Adrenal gland (tissue), 12 donors: ENCODE data around the gene MAP2K7. TPM values are rescaled to one million over a fixed set of nuclear protein-coding genes. Genes with fewer than 3 reads are reported as not detected.

Source experiments
- DNase-seq, 7 donors: peaks; one replicate each; pipeline ENCODE4 v3.0.0-alpha.2; 2019 to 2020
- H3K27ac ChIP-seq, 5 donors: fragments of 200-600 bp; sonication (generic) in 4 of 5; 1 replicate in 3 of 5; 2 replicates in 2 of 5; pipeline versions ENCODE4 v1.5.1 to v1.8.0; 2016 to 2020; ENCODE audit warnings: mild to moderate bottlenecking in 1 of 5
- H3K27me3 ChIP-seq: fragments of 200-600 bp; 2 replicates; pipeline ENCODE4 v1.8.0; 2021
- H3K36me3 ChIP-seq, 2 donors: fragments of 200-600 bp; replicated peaks in 1 of 2; 1 replicate in 1 of 2; 2 replicates in 1 of 2; pipeline versions ENCODE4 v1.5.1 to v1.8.0; 2018 to 2022
- H3K4me1 ChIP-seq, 2 donors: fragments of 200-600 bp; replicated peaks in 1 of 2; 1 replicate in 1 of 2; 2 replicates in 1 of 2; pipeline versions ENCODE4 v1.5.1 to v1.8.0; 2018 to 2021
- H3K4me3 ChIP-seq, 4 donors: fragments of 200-600 bp; sonication (generic) in 3 of 4; one replicate each; pipeline ENCODE4 v1.5.1; 2016 to 2018
- H3K9me3 ChIP-seq, 3 donors: fragments of 200-600 bp; sonication (generic) in 1 of 3; replicated peaks in 1 of 3; 1 replicate in 2 of 3; 2 replicates in 1 of 3; pipeline versions ENCODE4 v1.5.1 to v1.8.0; 2016 to 2021
- POLR2A ChIP-seq, 2 donors: fragments of 450-650 bp; IDR thresholded peaks; one replicate each; pipeline ENCODE4 v1.6.1; 2017; ENCODE audit warnings: antibody characterized with exemption in 2 of 2, mild to moderate bottlenecking in 2 of 2, moderate library complexity in 1 of 2
- WGBS, 4 donors: extraction: QIAGEN DNeasy Blood & Tissue Kit in 2 of 4; methylation state at CpG; one replicate each; pipeline versions ENCODE4 v1.1.5 to v1.1.7; 2013 to 2017; 5-methylcytosine and 5-hydroxymethylcytosine counted together
- intact Hi-C, 2 donors: fragments of 100-400 bp; cut with DNase I; formaldehyde crosslinking; loops; one replicate each; pipeline versions ENCODE4 v1.14.1 to v1.15.0; 2022 to 2023
- polyA plus RNA-seq, 3 donors: library from polyadenylated mRNA; stranded (reverse); fragments of 200-250 nt in 2 of 3; fragments of 350-450 nt in 1 of 3; fragmentation: Illumina TruSeq in 1 of 3; extraction: RNeasy Lipid Tissue Mini Kit (QIAGEN cat#74804) in 1 of 3; gene quantifications; one replicate each; pipeline ENCODE4 v1.2.3, GENCODE V29; 2013 to 2014
- total RNA-seq, 9 donors: library from RNA; depleted of rRNA in 4 of 9; stranded (reverse); fragments of >200 nt in 4 of 9; fragments of 120-200 nt in 1 of 9; fragmentation: NEBNext Ultra II Directional in 1 of 9; extraction: Animal tissue kit (Norgen Biotek cat#: 25700) in 1 of 9; gene quantifications; one replicate each; pipeline versions ENCODE4 v1.1.0 to v1.2.4, GENCODE V29; 2013 to 2023
- TF ChIP-seq, protein P1 (sequence below), 6 experiments: fragments of 450-650 bp in 4 of 6; fragments of 200-600 bp in 2 of 6; sonication (generic) in 1 of 6; IDR thresholded peaks; 1 replicate in 5 of 6; 2 replicates in 1 of 6; pipeline versions ENCODE4 v1.5.1 to v1.8.0; 2016 to 2021; ENCODE audit warnings: antibody characterized with exemption in 6 of 6, mild to moderate bottlenecking in 2 of 6, moderate library complexity in 1 of 6
- donor health status: healthy with polysubstance abuse.
- donor health status: Bipolar disorder and iron deficiency.
- donor health status: DM: yes; HTN: yes; CAD: no.
- donor health status: DM: no; HTN: no; CAD: no.
- donor health status: DM: no; HTN: no; CAD: no.
- donor health status: DM: yes; HTN: yes; CAD: no.

Gene MAP2K7
- total and polyA plus RNA-seq, 12 donors, result 6.8 to 110 (median 20.5) TPM

GRCh38 chr19:7920519-7921301 is 17.0 kb downstream of the MAP2K7 start:
- Histone ChIP-seq H3K27me3 (peaks cover 25% of the 10 kb centered on the region), H3K27ac (peak overlapping the region; percentile 85 to 97 (median 88)), H3K4me3 (peak overlapping the region in 3 of 4 donors; percentile 22 to 96 (median 56)), H3K36me3 (peaks cover 0 to 11% of the 10 kb centered on the region in 2 donors), H3K9me3 (no peaks in the 10 kb centered on the region), H3K4me1 (peaks cover 35 to 43% of the 10 kb centered on the region in 2 donors)
- peak; percentile 100 for DNase-seq
- WGBS, 4 donors, result 0 to 2% (median 1%) methylated on average over 28 to 62 of the region's 62 CpGs
- TF ChIP-seq, protein P1, sequence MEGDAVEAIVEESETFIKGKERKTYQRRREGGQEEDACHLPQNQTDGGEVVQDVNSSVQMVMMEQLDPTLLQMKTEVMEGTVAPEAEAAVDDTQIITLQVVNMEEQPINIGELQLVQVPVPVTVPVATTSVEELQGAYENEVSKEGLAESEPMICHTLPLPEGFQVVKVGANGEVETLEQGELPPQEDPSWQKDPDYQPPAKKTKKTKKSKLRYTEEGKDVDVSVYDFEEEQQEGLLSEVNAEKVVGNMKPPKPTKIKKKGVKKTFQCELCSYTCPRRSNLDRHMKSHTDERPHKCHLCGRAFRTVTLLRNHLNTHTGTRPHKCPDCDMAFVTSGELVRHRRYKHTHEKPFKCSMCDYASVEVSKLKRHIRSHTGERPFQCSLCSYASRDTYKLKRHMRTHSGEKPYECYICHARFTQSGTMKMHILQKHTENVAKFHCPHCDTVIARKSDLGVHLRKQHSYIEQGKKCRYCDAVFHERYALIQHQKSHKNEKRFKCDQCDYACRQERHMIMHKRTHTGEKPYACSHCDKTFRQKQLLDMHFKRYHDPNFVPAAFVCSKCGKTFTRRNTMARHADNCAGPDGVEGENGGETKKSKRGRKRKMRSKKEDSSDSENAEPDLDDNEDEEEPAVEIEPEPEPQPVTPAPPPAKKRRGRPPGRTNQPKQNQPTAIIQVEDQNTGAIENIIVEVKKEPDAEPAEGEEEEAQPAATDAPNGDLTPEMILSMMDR (IDR thresholded peaks at IDR 0.05), result no peak
- TF ChIP-seq POLR2A (IDR thresholded peaks at IDR 0.05), result peak; percentile 13 to 65
- intact Hi-C loops, result no loop called here

- Histone ChIP-seq H3K9me3 (no peaks in the 10 kb centered on the region), H3K4me3 (peak overlapping the region in 2 of 4 donors; percentile 43 to 96), H3K27me3 (peaks cover 22% of the 10 kb centered on the region), H3K36me3 (peaks cover 0 to 11% of the 10 kb centered on the region in 2 donors), H3K4me1 (peaks cover 34 to 41% of the 10 kb centered on the region in 2 donors), H3K27ac (peak overlapping the region; percentile 35 to 97 (median 75))
- TF ChIP-seq, protein P1 (IDR thresholded peaks at IDR 0.05), result no peak
- TF ChIP-seq POLR2A (IDR thresholded peaks at IDR 0.05), result no peak
- DNase-seq, result no peak
- intact Hi-C loops, result no loop called here
- 30 to 50% (median 38%) methylated on average over 4 to 17 of the region's 17 CpGs for WGBS, 4 donors
These were observed 17.8 kb downstream of the MAP2K7 start for GRCh38 chr19:7921302-7921966.

DNA sequence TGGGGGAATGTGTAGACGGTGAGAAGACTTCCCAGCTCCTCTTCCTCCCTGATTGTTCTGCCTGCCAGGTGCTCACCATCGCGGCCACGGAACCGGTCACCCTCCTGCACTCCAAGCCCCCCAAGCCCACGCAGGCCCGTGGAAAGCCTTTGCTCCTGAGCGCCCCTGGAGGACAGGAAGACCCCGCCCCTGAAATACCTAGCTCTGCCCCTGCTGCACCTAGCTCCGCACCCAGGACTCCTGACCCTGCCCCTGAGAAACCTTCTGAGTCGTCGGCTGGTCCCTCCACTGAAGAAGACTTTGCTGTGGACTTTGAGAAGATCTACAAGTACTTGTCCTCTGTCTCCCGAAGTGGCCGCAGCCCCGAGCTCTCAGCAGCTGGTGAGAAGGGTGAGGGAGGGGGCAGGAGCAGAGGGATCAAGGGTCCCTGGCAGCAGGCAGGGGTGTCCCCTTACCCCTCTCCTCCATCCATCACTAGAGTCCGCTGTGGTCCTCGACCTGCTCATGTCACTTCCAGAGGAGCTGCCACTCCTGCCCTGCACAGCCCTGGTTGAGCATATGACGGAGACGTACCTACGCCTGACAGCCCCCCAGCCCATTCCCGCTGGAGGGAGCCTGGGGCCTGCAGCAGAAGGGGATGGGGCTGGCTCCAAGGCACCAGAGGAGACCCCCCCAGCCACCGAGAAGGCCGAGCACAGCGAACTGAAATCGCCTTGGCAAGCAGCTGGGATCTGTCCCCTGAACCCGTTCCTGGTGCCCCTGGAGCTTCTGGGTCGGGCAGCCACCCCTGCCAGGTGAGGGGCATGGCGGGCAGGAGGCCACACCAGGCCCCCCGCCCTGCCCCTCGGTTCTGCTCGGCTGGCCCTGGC is 18.5 kb downstream of the MAP2K7 start:
- no peaks in the 10 kb centered on the region for H3K9me3 ChIP-seq
- 90 to 93% (median 92%) methylated on average over 14 to 31 of the region's 31 CpGs for WGBS, 4 donors
- intact Hi-C loops, result no loop called here
- H3K4me3 ChIP-seq, result no peak overlapping the region
- H3K27ac ChIP-seq, result peak overlapping the region in 1 of 5 donors; percentile 97
- TF ChIP-seq, protein P1 (IDR thresholded peaks at IDR 0.05), result no peak
- TF ChIP-seq POLR2A (IDR thresholded peaks at IDR 0.05), result no peak
- peaks cover 39 to 46% of the 10 kb centered on the region in 2 donors for H3K4me1 ChIP-seq
- peak in 1 of 7 donors; percentile 58 for DNase-seq
- H3K27me3 ChIP-seq, result peaks cover 14% of the 10 kb centered on the region
- H3K36me3 ChIP-seq, result peaks cover 0 to 11% of the 10 kb centered on the region in 2 donors

GRCh38 chr19:7922836-7923195 is 19.1 kb downstream of the MAP2K7 start:
- TF ChIP-seq POLR2A (IDR thresholded peaks at IDR 0.05), result no peak
- TF ChIP-seq, protein P1 (IDR thresholded peaks at IDR 0.05), result no peak
- intact Hi-C loops, result no loop called here
- Histone ChIP-seq H3K9me3 (no peaks in the 10 kb centered on the region), H3K4me1 (peaks cover 40 to 47% of the 10 kb centered on the region in 2 donors), H3K4me3 (no peak overlapping the region), H3K27me3 (peaks cover 8% of the 10 kb centered on the region), H3K36me3 (peaks cover 0 to 11% of the 10 kb centered on the region in 2 donors), H3K27ac (no peak overlapping the region)
- WGBS, 4 donors, result 75 to 91% (median 87%) methylated on average over 5 to 8 of the region's 8 CpGs
- DNase-seq, result no peak
